Transverse colon (tissue), 4 donors: ENCODE data around the gene ZNF205. TPM values are rescaled to one million over a fixed set of nuclear protein-coding genes. Genes with fewer than 3 reads are reported as not detected.
A peak's percentile ranks its signal among the peaks of the same experiment; 100 is the strongest.

ENCODE experiments used
- DNase-seq: peaks from one replicate; pipeline ENCODE4 v3.0.0-alpha.2; 2019
- H3K27ac ChIP-seq, 4 donors: fragments of 200-600 bp; sonication (generic); 2 replicates each; pipeline ENCODE4 v1.5.1; 2016 to 2018; ENCODE audit warnings: inconsistent platforms in 4 of 4
- H3K27me3 ChIP-seq: fragments of 200-600 bp; sonication (generic); 2 replicates; pipeline ENCODE4 v1.5.1; 2017; ENCODE audit warnings: inconsistent platforms
- H3K36me3 ChIP-seq, 4 donors: fragments of 200-600 bp; sonication (generic); 2 replicates each; pipeline ENCODE4 v1.5.1; 2017 to 2019; ENCODE audit warnings: inconsistent platforms in 4 of 4
- H3K4me1 ChIP-seq, 4 donors: fragments of 200-600 bp; sonication (generic); 2 replicates each; pipeline ENCODE4 v1.5.1; 2017 to 2020; ENCODE audit warnings: inconsistent platforms in 4 of 4
- H3K4me3 ChIP-seq, 4 donors: fragments of 200-600 bp; sonication (generic); 1 replicate in 1 of 4; 2 replicates in 3 of 4; pipeline versions ENCODE4 v1.5.1 to v1.6.1; 2017 to 2019; ENCODE audit warnings: inconsistent platforms in 4 of 4
- H3K9me3 ChIP-seq, 2 donors: fragments of 200-600 bp; sonication (generic); 2 replicates each; pipeline ENCODE4 v1.5.1; 2017 to 2019; ENCODE audit warnings: inconsistent platforms in 2 of 2
- EP300 ChIP-seq: sonication (generic); formaldehyde crosslinking; IDR thresholded peaks from one replicate; pipeline ENCODE4 v1.6.1; 2017; ENCODE audit warnings: antibody characterized with exemption, low read depth
- POLR2A ChIP-seq: fragments of 450-650 bp; IDR thresholded peaks from one replicate; pipeline ENCODE4 v1.6.1; 2016; ENCODE audit warnings: antibody characterized with exemption, mild to moderate bottlenecking, moderate library complexity
- POLR2AphosphoS5 ChIP-seq, 3 donors: sonication (generic); formaldehyde crosslinking; IDR thresholded peaks; one replicate each; pipeline ENCODE4 v1.6.1; 2016; ENCODE audit warnings: antibody characterized with exemption in 3 of 3
- WGBS, 2 donors: methylation state at CpG; one replicate each; pipeline ENCODE4 v1.1.5; 2018; ENCODE audit warnings: low coverage in 1 of 2; 5-methylcytosine and 5-hydroxymethylcytosine counted together
- in situ Hi-C, 4 donors: fragments of 200-750 bp; cut with MboI; loops; one replicate each; pipeline versions ENCODE4 v1.15.0 to v1.15.1; 2017; ENCODE audit warnings: low sequenced_read_pairs in 3 of 4, low pct_ligation_motif_present in 1 of 4, low pct_unique_long_range_greater_than_20kb in 1 of 4
- intact Hi-C: fragments of 100-400 bp; cut with DNase I; formaldehyde crosslinking; loops from one replicate; pipeline ENCODE4 v1.15.1; 2023; ENCODE audit warnings: low total_unique reads
- total RNA-seq, 4 donors: library from RNA; depleted of rRNA; stranded (reverse); fragments of >200 nt; gene quantifications; one replicate each; pipeline ENCODE4 v1.1.0, GENCODE V29; 2016
- TF ChIP-seq, protein P1 (sequence below), 5 experiments: fragments of 200-600 bp in 3 of 5; fragments of 450-650 bp in 2 of 5; sonication (generic) in 3 of 5; IDR thresholded peaks; 1 replicate in 2 of 5; 2 replicates in 3 of 5; pipeline ENCODE4 v1.5.1; 2016 to 2017; ENCODE audit warnings: antibody characterized with exemption in 5 of 5, inconsistent platforms in 3 of 5, mild to moderate bottlenecking in 2 of 5, moderate library complexity in 1 of 5

Gene ZNF205
- total RNA-seq, 4 donors from 2014 or later = 5.2 to 16.3 (median 15.5) TPM

DNA sequence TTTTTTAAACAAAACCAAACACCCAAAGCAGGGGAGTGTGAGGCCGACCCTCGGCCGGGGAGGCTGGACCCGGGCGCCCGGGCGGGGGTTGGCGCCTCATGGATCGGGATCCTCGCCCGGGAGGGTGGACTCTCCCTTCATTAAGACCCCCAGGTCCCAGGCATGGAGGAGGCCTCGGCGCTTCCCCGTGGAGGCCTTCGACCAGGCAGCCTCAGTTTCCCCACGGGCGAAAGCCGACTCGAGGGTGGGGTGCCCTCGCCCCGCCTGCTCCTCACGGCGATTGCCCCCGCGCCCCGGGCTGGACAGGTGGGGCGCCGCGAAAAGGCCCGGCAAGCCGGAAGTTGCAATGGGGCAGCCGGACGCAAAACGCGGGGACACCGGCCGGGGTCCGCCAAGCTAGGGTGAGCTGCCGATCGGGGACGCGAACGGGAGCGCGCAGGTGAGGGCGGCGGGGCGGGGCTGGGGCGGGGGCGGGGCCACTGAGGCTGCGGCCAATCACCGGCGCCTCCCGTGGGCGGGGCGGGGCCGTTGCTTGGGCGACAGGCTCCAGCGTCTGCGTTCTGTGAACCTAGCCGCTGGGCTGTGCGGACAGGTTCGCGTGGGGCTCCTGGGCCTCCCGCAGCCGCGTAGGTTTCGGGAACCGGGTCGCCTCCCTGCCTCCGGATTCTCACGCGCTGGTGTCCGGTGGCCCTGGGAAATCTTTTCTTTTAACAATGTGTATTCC lies 6.0 kb upstream of the ZNF205 start:
- peak; percentile 52 for TF ChIP-seq POLR2A
- TF ChIP-seq, protein P1, sequence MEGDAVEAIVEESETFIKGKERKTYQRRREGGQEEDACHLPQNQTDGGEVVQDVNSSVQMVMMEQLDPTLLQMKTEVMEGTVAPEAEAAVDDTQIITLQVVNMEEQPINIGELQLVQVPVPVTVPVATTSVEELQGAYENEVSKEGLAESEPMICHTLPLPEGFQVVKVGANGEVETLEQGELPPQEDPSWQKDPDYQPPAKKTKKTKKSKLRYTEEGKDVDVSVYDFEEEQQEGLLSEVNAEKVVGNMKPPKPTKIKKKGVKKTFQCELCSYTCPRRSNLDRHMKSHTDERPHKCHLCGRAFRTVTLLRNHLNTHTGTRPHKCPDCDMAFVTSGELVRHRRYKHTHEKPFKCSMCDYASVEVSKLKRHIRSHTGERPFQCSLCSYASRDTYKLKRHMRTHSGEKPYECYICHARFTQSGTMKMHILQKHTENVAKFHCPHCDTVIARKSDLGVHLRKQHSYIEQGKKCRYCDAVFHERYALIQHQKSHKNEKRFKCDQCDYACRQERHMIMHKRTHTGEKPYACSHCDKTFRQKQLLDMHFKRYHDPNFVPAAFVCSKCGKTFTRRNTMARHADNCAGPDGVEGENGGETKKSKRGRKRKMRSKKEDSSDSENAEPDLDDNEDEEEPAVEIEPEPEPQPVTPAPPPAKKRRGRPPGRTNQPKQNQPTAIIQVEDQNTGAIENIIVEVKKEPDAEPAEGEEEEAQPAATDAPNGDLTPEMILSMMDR (IDR thresholded peaks at IDR 0.05) = no peak
- peak; percentile 59 to 75 (median 64) for TF ChIP-seq POLR2AphosphoS5 (IDR thresholded peaks at IDR 0.05)
- H3K4me1 ChIP-seq = peaks cover 7 to 15% (median 10%) of the 10 kb centered on the region in 4 donors
- in situ Hi-C loops (no loop called here), intact Hi-C loops (no loop called here)
- H3K36me3 ChIP-seq = no peaks in the 10 kb centered on the region
- WGBS, 2 donors = 0 to 1% methylated on average over 11 to 73 of the region's 74 CpGs
- peak overlapping the region; percentile 78 to 90 (median 82) for H3K27ac ChIP-seq
- H3K27me3 ChIP-seq = no peaks in the 10 kb centered on the region
- DNase-seq = peak; percentile 95
- H3K4me3 ChIP-seq = peak overlapping the region; percentile 39 to 79 (median 62)
- H3K9me3 ChIP-seq = no peaks in the 10 kb centered on the region

DNA sequence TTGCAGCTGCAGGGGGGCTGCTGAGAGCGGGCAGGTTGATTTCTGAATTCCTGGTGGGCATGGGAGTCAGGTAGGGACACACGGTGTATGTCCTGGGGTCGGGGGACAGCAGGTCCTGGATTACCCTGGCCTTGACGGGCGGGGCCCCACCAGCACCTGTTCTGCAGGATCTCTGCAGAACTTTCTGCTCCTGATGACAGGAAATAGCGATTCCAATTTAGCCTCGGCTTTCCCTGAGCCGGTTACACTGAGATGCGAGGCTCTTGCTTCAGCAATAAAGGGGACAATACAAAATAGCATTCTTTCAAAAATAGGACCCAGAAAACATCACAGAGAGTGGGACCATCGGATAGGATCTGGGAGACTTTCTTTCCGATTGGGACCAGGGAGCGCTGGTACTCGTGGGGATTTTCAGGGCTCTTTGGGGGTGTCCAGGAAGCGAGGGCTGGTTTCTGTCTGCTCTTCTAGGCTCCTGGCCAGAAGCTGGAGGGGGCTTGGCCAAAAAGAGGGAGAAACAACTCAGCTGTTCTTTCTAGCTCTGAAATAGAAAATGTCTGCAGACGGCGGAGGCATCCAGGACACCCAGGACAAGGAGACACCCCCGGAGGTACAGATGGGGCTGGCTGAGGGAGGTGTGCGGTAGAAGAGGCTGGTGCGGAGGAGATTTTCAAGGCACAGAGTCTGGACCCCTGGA lies 642 bp downstream of the ZNF205 start:
- TF ChIP-seq POLR2A (no peak), POLR2AphosphoS5 (IDR thresholded peaks at IDR 0.05) (no peak)
- TF ChIP-seq, protein P1 (IDR thresholded peaks at IDR 0.05) = no peak
- H3K27ac ChIP-seq = peak overlapping the region; percentile 79 to 80 (median 80)
- WGBS, 2 donors = 24 to 45% methylated on average over 2 to 19 of the region's 19 CpGs
- peak overlapping the region; percentile 65 to 83 (median 72) for H3K4me3 ChIP-seq
- H3K36me3 ChIP-seq = no peaks in the 10 kb centered on the region
- in situ Hi-C loops (no loop called here), intact Hi-C loops (no loop called here)
- H3K27me3 ChIP-seq = no peaks in the 10 kb centered on the region
- H3K4me1 ChIP-seq = peaks cover 8 to 25% (median 23%) of the 10 kb centered on the region in 4 donors
- no peaks in the 10 kb centered on the region for H3K9me3 ChIP-seq
- DNase-seq = no peak

DNA sequence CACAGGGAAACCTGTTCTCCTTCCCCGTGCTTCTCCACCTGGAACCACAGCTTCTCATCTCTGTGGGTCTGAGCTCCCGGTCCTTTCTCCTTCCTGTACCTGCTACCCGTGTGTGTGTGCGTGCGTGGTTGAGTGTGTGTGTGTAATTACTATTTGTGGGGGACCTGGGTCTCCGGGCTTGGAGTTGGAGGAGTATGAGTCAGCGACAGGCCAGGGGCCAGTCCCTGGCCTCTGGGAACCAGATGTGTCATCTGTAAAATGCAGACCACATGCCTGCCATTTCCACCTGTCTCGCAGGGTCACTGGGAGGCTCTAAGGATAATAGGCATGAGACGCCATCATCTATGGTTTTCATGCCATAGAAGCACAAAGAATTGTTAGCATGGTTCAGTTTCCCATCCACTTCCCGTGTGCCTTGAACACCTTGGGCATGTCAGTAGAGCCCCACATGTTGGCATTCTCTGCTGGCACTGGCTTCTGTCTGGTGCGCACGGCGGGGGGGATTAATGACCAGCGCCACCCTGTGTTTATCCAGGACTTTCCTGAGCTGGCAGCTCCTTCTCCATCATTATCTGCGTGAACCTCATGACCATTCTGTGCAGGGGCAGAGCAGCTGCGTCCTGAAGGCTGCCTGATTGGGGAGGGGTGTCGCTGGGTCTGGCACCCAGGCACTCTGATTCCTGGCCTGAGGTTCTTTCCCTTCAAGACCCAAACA lies 1.5 kb downstream of the ZNF205 start:
- Histone ChIP-seq H3K9me3 (no peaks in the 10 kb centered on the region), H3K36me3 (no peaks in the 10 kb centered on the region), H3K4me1 (peaks cover 8 to 25% (median 23%) of the 10 kb centered on the region in 4 donors), H3K27ac (peak overlapping the region in 1 of 4 donors; percentile 79), H3K4me3 (peak overlapping the region in 3 of 4 donors; percentile 65 to 83 (median 68)), H3K27me3 (no peaks in the 10 kb centered on the region)
- no peak for TF ChIP-seq POLR2A
- DNase-seq = no peak
- in situ Hi-C loops (no loop called here), intact Hi-C loops (no loop called here)
- 68% methylated on average over 17 of the region's 17 CpGs; no CpG with 5 or more reads in 1 of the 2 donors for WGBS, 2 donors

DNA sequence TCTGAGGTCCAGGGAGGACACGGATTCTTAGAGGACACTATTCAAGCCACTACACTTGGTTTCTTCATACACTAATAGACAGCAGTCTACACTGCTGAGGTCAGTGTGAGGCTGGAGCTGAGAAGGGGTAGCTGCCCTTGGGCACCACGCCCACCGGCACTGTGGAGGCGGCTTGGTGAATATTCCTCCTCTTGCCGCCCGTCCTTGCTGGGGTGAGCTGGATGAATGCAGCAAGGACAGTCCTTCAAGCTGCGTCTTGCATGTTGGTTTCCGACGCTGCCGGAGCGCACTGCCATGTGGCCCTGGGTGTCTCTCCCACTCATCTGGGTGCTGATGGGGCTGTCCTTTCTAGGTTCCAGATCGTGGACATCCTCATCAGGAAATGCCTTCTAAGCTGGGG lies 2.6 kb downstream of the ZNF205 start:
- WGBS, 2 donors = 80 to 92% methylated on average over 1 to 12 of the region's 12 CpGs
- no peak for DNase-seq
- Histone ChIP-seq H3K4me1 (peaks cover 8 to 25% (median 23%) of the 10 kb centered on the region in 4 donors), H3K27ac (no peak overlapping the region), H3K9me3 (no peaks in the 10 kb centered on the region), H3K27me3 (no peaks in the 10 kb centered on the region), H3K36me3 (no peaks in the 10 kb centered on the region), H3K4me3 (no peak overlapping the region)
- intact Hi-C loops = no loop called here
- in situ Hi-C loops = no loop called here
- TF ChIP-seq, protein P1 (IDR thresholded peaks at IDR 0.05) = no peak
- TF ChIP-seq EP300 (no peak), POLR2AphosphoS5 (IDR thresholded peaks at IDR 0.05) (no peak), POLR2A (no peak)
